Measurements from ENCODE around the gene CCDC30.

GRCh38 chr1:42434340-42434739 lies 28.7 kb upstream of the CCDC30 start:
- TF ChIP-seq CTCF (IDR thresholded peaks at IDR 0.05): no peak
- TF ChIP-seq POLR2AphosphoS5 (IDR thresholded peaks at IDR 0.05): no peak

All from sigmoid colon (tissue), 4 donors.